ENCODE measurements around the gene TSNAXIP1. TPM values are rescaled to one million over a fixed set of nuclear protein-coding genes. Genes with fewer than 3 reads are reported as not detected.

The TSNAXIP1 gene
- total and polyA plus RNA-seq, 2 donors (not counting 1 experiment from before 2014, with no cell fraction given): 0.97 to 1.2 TPM

GRCh38 chr16:67855789-67856188 is 49.1 kb downstream of the TSNAXIP1 start:
- Mint-ChIP-seq H3K4me3 (no peak overlapping the region), H3K4me1 (peaks cover 21% of the 10 kb centered on the region), H3K9me3 (ENCODE audit: insufficient read depth) (no peaks in the 10 kb centered on the region), H3K27ac (no peak overlapping the region), H3K27me3 (no peaks in the 10 kb centered on the region)
- no peaks in the 10 kb centered on the region for H3K9me3 ChIP-seq (ENCODE audit: control extremely low read depth in 1 of 3, control insufficient read depth in 2 of 3, insufficient read depth in 1 of 3, low read length in 2 of 3)
- H3K27me3 ChIP-seq (replicated peaks in 1 of 4; ENCODE audit: control extremely low read depth in 1 of 4, control insufficient read depth in 3 of 4, insufficient read depth in 4 of 4, low read length in 3 of 4): no peaks in the 10 kb centered on the region
- no peak for TF ChIP-seq EZH2 (IDR thresholded peaks at IDR 0.05; ENCODE audit: borderline replicate concordance, insufficient read depth, low read depth, low read length, poor library complexity, severe bottlenecking)
- no peak for TF ChIP-seq CTCF (IDR thresholded peaks at IDR 0.05)
- ATAC-seq (ENCODE audit: low read depth) (no peak), DNase-seq (no peak)
- ChIA-PET CTCF (interaction anchor here (0.9 kb wide), 1 partner anchor 28 kb away, joined by 4 read pairs; no protein-coding TSS in a partner anchor), POLR2A (interaction anchor here (0.6 kb wide), 1 partner anchor 326 kb away, joined by 7 read pairs; no protein-coding TSS in a partner anchor)
- no peak overlapping the region for H3K27ac ChIP-seq (ENCODE audit: low read length in 2 of 2)
- no peak overlapping the region for H3K9ac ChIP-seq (ENCODE audit: low read length)
- H4K20me1 ChIP-seq (ENCODE audit: control insufficient read depth, insufficient read depth, low read length, poor library complexity, severe bottlenecking): peaks cover 68% of the 10 kb centered on the region
- no peaks in the 10 kb centered on the region for H3K4me1 ChIP-seq (ENCODE audit: control insufficient read depth in 2 of 2, insufficient read depth in 2 of 2, low read length in 2 of 2)
- intact Hi-C loops (cut with micrococcal nuclease): no loop called here
- no peak overlapping the region for H2AFZ ChIP-seq (ENCODE audit: insufficient read depth, low read depth, low read length, poor library complexity, severe bottlenecking)
- WGBS (ENCODE audit: insufficient coverage): 90% methylated on average over 8 of the region's 10 CpGs
- no peak overlapping the region for H3K4me3 ChIP-seq (ENCODE audit: control extremely low read depth in 1 of 5, extremely low read depth in 1 of 5, insufficient read depth in 1 of 5, low read depth in 2 of 5, low read length in 4 of 5)
- peaks cover 97% of the 10 kb centered on the region for H3K79me2 ChIP-seq (ENCODE audit: control insufficient read depth, insufficient read depth, low read length)
- H3K4me2 ChIP-seq (replicated peaks; ENCODE audit: low read depth, low read length, poor library complexity, severe bottlenecking): no peak overlapping the region
- peaks cover 0 to 7% of the 10 kb centered on the region in 2 experiments for H3K36me3 ChIP-seq (replicated peaks in 1 of 2; ENCODE audit: control extremely low read depth in 1 of 2, control insufficient read depth in 1 of 2, extremely low read depth in 1 of 2, insufficient read depth in 2 of 2, low read length in 1 of 2)

- no peak for DNase-seq
- no peak for ATAC-seq (ENCODE audit: low read depth)
- intact Hi-C loops (cut with micrococcal nuclease): no loop called here
- Histone ChIP-seq H4K20me1 (ENCODE audit: control insufficient read depth, insufficient read depth, low read length, poor library complexity, severe bottlenecking) (peaks cover 77% of the 10 kb centered on the region), H3K4me1 (ENCODE audit: control insufficient read depth in 2 of 2, insufficient read depth in 2 of 2, low read length in 2 of 2) (no peaks in the 10 kb centered on the region), H3K9me3 (ENCODE audit: control extremely low read depth in 1 of 3, control insufficient read depth in 2 of 3, insufficient read depth in 1 of 3, low read length in 2 of 3) (no peaks in the 10 kb centered on the region), H2AFZ (ENCODE audit: insufficient read depth, low read depth, low read length, poor library complexity, severe bottlenecking) (no peak overlapping the region), H3K36me3 (replicated peaks in 1 of 2; ENCODE audit: control extremely low read depth in 1 of 2, control insufficient read depth in 1 of 2, extremely low read depth in 1 of 2, insufficient read depth in 2 of 2, low read length in 1 of 2) (peaks cover 0 to 18% of the 10 kb centered on the region in 2 experiments), H3K79me2 (ENCODE audit: control insufficient read depth, insufficient read depth, low read length) (peaks cover 99% of the 10 kb centered on the region), H3K4me3 (ENCODE audit: control extremely low read depth in 1 of 5, extremely low read depth in 1 of 5, insufficient read depth in 1 of 5, low read depth in 2 of 5, low read length in 4 of 5) (no peak overlapping the region), H3K4me2 (replicated peaks; ENCODE audit: low read depth, low read length, poor library complexity, severe bottlenecking) (no peak overlapping the region), H3K27me3 (replicated peaks in 1 of 4; ENCODE audit: control extremely low read depth in 1 of 4, control insufficient read depth in 3 of 4, insufficient read depth in 4 of 4, low read length in 3 of 4) (no peaks in the 10 kb centered on the region), H3K27ac (ENCODE audit: low read length in 2 of 2) (no peak overlapping the region), H3K9ac (ENCODE audit: low read length) (no peak overlapping the region)
- ChIA-PET CTCF (interaction anchor here (1.4 to 1.5 kb wide), 2 partner anchors 26 to 50 kb away, joined by 3 to 4 read pairs; partner anchors contain the start of gene TSNAXIP1), POLR2A (no interaction called here)
- Mint-ChIP-seq H3K27ac (no peak overlapping the region), H3K4me3 (no peak overlapping the region), H3K4me1 (peaks cover 28% of the 10 kb centered on the region), H3K27me3 (no peaks in the 10 kb centered on the region), H3K9me3 (ENCODE audit: insufficient read depth) (no peaks in the 10 kb centered on the region)
- 97% methylated on average over 5 of the region's 5 CpGs for WGBS (ENCODE audit: insufficient coverage)
- TF ChIP-seq CTCF (IDR thresholded peaks at IDR 0.05) (no peak), EZH2 (IDR thresholded peaks at IDR 0.05; ENCODE audit: borderline replicate concordance, insufficient read depth, low read depth, low read length, poor library complexity, severe bottlenecking) (no peak)
Measured at GRCh38 chr16:67856927-67857546, 50.3 kb downstream of the TSNAXIP1 start.

All from B cell (primary cell).